Measurements from ENCODE around the gene ZFP69.
"Not testable (repeated sequence)": the region's sequence is repeated elsewhere in the genome, so short reads cannot be mapped to it uniquely, and the experiment has no call there.

Gene ZFP69

GRCh38 chr1:40476924-40477677, at the start of gene ZFP69:
TSS of gene ZFP69 (plus strand) at chr1:40477290. CDS start at chr1:40479362, 2,072 bp downstream.
- DNase-seq = peak; percentile 89

- DNase-seq = no peak
Measured at GRCh38 chr1:40431385-40431784, 45.7 kb upstream of the ZFP69 start.

GRCh38 chr1:40432644-40433390, 44.3 kb upstream of the ZFP69 start:
- DNase-seq = no peak

GRCh38 chr1:40435471-40435870, 41.6 kb upstream of the ZFP69 start:
- DNase-seq = no peak

- DNase-seq = no peak
Measured at GRCh38 chr1:40435876-40436275, 41.2 kb upstream of the ZFP69 start.

- no peak for DNase-seq
Measured at GRCh38 chr1:40438391-40439015, 38.6 kb upstream of the ZFP69 start.

GRCh38 chr1:40439247-40439646, 37.8 kb upstream of the ZFP69 start:
- no peak for DNase-seq

- peak; percentile 96 for DNase-seq
Measured at GRCh38 chr1:40449684-40450494, 27.2 kb upstream of the ZFP69 start, which contains the start of gene ZFP69B. TSS of gene ZFP69B (plus strand) at chr1:40450476. CDS start at chr1:40450962, 486 bp downstream.

- peak; percentile 94 for DNase-seq
Measured at GRCh38 chr1:40450495-40451237, 26.4 kb upstream of the ZFP69 start.

- no peak for DNase-seq
Measured at GRCh38 chr1:40451238-40451585, 25.9 kb upstream of the ZFP69 start.

GRCh38 chr1:40454873-40455272, 22.2 kb upstream of the ZFP69 start:
- no peak for DNase-seq

- DNase-seq = no peak
Measured at GRCh38 chr1:40462956-40463590, 14.0 kb upstream of the ZFP69 start.

- no peak for DNase-seq
Measured at GRCh38 chr1:40469327-40469726, 7.8 kb upstream of the ZFP69 start.

- no peak for DNase-seq
Measured at GRCh38 chr1:40475268-40475667, 1.8 kb upstream of the ZFP69 start.

- peak; percentile 65 for DNase-seq
Measured at GRCh38 chr1:40477678-40478053, 576 bp downstream of the ZFP69 start.

GRCh38 chr1:40478276-40478675, 1.2 kb downstream of the ZFP69 start:
- DNase-seq = no peak

GRCh38 chr1:40479156-40479555, 2.1 kb downstream of the ZFP69 start:
- no peak for DNase-seq

- DNase-seq = no peak
Measured at GRCh38 chr1:40495315-40495903, 18.3 kb downstream of the ZFP69 start.

GRCh38 chr1:40502651-40503050, 25.6 kb downstream of the ZFP69 start:
- DNase-seq = not testable (repeated sequence)

GRCh38 chr1:40507973-40508372, 30.9 kb downstream of the ZFP69 start:
- no peak for DNase-seq
